ENCODE results near the gene FAM53A.

FAM53A gene

DNA sequence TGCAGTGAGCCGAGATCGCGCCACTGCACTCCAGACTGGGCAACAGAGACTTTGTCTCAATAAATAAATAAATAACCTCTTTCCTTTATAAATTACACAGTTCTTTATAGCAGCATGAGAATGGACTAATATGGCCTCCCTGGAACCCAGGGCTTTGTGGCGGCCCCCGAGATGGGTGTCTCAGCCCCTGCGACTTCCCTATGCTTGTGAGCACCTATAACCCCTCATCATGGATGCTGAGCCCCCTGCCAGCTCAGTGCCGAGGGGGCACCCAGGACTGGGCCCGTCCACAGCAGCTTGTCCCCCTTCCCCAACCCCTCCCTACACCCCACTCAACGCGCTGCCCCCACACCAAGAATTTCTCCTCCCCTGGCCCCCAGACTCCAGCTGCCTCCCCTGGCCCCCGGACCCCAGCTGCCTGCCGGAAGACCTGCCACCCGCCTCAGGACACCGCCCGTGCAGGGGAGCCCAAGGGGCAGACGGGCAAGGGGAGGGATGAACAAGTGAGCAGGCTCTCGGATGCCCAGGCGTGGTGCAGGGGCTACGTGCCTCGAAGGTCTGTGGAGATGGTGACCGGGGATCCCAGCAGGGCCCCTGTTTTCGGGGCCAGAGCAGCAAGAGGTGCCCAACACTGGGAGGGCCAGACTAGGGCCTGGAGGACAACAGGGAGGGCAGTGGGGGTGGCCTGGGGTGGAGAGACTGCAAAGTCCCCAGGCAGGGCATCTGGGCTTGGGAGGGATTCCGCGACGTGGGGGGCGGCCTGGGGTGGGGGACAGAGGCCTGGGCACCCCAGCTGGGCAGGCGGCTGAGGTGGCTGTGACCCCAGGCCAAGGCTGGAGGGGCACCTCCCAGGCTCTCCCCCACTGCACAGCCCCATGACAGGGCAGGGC is 74.0 kb downstream of the FAM53A start:
- no peak overlapping the region for H3K14ac ChIP-seq (ENCODE audit: low read length in 2 of 2)
- no peak overlapping the region for H3K9ac ChIP-seq (ENCODE audit: low read length)
- no peak overlapping the region for H3K23ac ChIP-seq (ENCODE audit: low read length in 2 of 2)
- WGBS, result 88% methylated on average over 27 of the region's 27 CpGs
- no peak overlapping the region for H3K4ac ChIP-seq (ENCODE audit: low read depth in 1 of 2, low read length in 2 of 2)
- H3K27ac ChIP-seq (ENCODE audit: low read length, poor library complexity, severe bottlenecking), result no peak overlapping the region
- H2AK5ac ChIP-seq (ENCODE audit: low read length, severe bottlenecking), result no peak overlapping the region
- H3K4me1 ChIP-seq (ENCODE audit: control insufficient read depth, insufficient read depth, low read depth, low read length), result peaks cover 2% of the 10 kb centered on the region
- H2BK12ac ChIP-seq (ENCODE audit: low read length in 2 of 2), result no peak overlapping the region
- no peak overlapping the region for H2BK5ac ChIP-seq (ENCODE audit: low read depth, low read length, poor library complexity, severe bottlenecking)
- H2AFZ ChIP-seq (ENCODE audit: low read depth, low read length), result no peak overlapping the region
- no peak overlapping the region for H4K91ac ChIP-seq (ENCODE audit: low read length)
- H3K36me3 ChIP-seq (ENCODE audit: control insufficient read depth in 1 of 2, insufficient read depth in 2 of 2, low read depth in 1 of 2, low read length in 2 of 2), result peaks cover 0 to 2% of the 10 kb centered on the region in 2 experiments
- H4K8ac ChIP-seq (ENCODE audit: low read length), result no peak overlapping the region
- no peak for DNase-seq
- H2BK120ac ChIP-seq (ENCODE audit: low read depth, low read length), result no peak overlapping the region
- H3K4me3 ChIP-seq (ENCODE audit: insufficient read depth in 1 of 2, low read depth in 1 of 2, low read length in 2 of 2), result no peak overlapping the region
- H3K9me3 ChIP-seq (ENCODE audit: control insufficient read depth, low read length), result no peaks in the 10 kb centered on the region
- H3K79me1 ChIP-seq (replicated peaks; ENCODE audit: low read length, poor library complexity, severe bottlenecking), result no peaks in the 10 kb centered on the region
- H3K18ac ChIP-seq (ENCODE audit: low read depth in 1 of 2, low read length in 2 of 2), result no peak overlapping the region
- no peak overlapping the region for H2BK15ac ChIP-seq (ENCODE audit: low read depth, poor library complexity, severe bottlenecking)
- H3K4me2 ChIP-seq (ENCODE audit: low read length, poor library complexity, severe bottlenecking), result no peak overlapping the region
- H3K27me3 ChIP-seq (ENCODE audit: control insufficient read depth in 1 of 2, insufficient read depth in 1 of 2, low read length in 2 of 2), result peaks cover 0 to 16% of the 10 kb centered on the region in 2 experiments

DNA sequence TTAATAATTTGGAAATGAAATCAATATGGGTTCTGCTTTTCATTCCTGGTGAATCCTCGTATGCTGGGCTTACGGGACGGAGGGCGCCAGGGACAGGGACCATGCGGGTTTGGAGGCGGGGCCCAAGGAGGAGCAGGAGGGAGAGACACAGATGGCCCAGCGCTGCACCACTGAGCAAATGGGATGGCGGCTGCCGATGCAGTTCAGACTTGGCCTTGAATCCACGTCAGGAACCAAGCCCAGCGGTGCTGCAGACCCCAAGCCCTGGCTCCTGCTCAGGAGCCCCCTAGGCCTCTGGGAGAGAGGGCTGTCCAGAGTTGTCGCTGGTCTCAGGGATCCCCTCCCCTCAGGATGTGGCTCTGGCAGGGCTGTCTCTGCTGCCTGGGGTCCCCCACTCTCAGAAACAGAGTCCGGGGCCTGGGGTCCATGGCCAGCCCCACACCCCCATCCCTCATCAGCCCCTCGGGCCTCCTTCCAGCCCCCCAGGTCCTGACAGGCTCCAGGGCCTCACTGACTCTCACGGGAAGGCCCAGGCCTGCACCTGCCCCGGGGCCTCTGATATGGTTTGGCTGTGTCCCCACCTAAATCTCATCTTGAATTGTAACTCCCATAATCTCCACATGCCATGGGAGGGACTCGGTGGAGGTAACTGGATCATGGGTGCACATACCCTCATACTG is 75.2 kb downstream of the FAM53A start:
- Histone ChIP-seq H3K14ac (ENCODE audit: low read length in 2 of 2) (no peak overlapping the region), H3K36me3 (ENCODE audit: control insufficient read depth in 1 of 2, insufficient read depth in 2 of 2, low read depth in 1 of 2, low read length in 2 of 2) (no peaks in the 10 kb centered on the region), H3K4ac (ENCODE audit: low read depth in 1 of 2, low read length in 2 of 2) (no peak overlapping the region), H3K27ac (ENCODE audit: low read length, poor library complexity, severe bottlenecking) (no peak overlapping the region), H3K9me3 (ENCODE audit: control insufficient read depth, low read length) (no peaks in the 10 kb centered on the region), H2BK5ac (ENCODE audit: low read depth, low read length, poor library complexity, severe bottlenecking) (no peak overlapping the region), H3K4me1 (ENCODE audit: control insufficient read depth, insufficient read depth, low read depth, low read length) (peaks cover 4% of the 10 kb centered on the region), H2BK12ac (ENCODE audit: low read length in 2 of 2) (no peak overlapping the region), H2BK120ac (ENCODE audit: low read depth, low read length) (no peak overlapping the region), H3K18ac (ENCODE audit: low read depth in 1 of 2, low read length in 2 of 2) (no peak overlapping the region), H3K4me3 (ENCODE audit: insufficient read depth in 1 of 2, low read depth in 1 of 2, low read length in 2 of 2) (no peak overlapping the region), H3K23ac (ENCODE audit: low read length in 2 of 2) (no peak overlapping the region), H4K8ac (ENCODE audit: low read length) (no peak overlapping the region), H4K91ac (ENCODE audit: low read length) (no peak overlapping the region), H3K79me1 (replicated peaks; ENCODE audit: low read length, poor library complexity, severe bottlenecking) (no peaks in the 10 kb centered on the region), H2AFZ (ENCODE audit: low read depth, low read length) (no peak overlapping the region), H3K27me3 (ENCODE audit: control insufficient read depth in 1 of 2, insufficient read depth in 1 of 2, low read length in 2 of 2) (peaks cover 0 to 28% of the 10 kb centered on the region in 2 experiments), H2BK15ac (ENCODE audit: low read depth, poor library complexity, severe bottlenecking) (no peak overlapping the region), H3K9ac (ENCODE audit: low read length) (no peak overlapping the region), H3K4me2 (ENCODE audit: low read length, poor library complexity, severe bottlenecking) (no peak overlapping the region), H2AK5ac (ENCODE audit: low read length, severe bottlenecking) (no peak overlapping the region)
- DNase-seq, result no peak
- WGBS, result 73% methylated on average over 17 of the region's 17 CpGs

DNA sequence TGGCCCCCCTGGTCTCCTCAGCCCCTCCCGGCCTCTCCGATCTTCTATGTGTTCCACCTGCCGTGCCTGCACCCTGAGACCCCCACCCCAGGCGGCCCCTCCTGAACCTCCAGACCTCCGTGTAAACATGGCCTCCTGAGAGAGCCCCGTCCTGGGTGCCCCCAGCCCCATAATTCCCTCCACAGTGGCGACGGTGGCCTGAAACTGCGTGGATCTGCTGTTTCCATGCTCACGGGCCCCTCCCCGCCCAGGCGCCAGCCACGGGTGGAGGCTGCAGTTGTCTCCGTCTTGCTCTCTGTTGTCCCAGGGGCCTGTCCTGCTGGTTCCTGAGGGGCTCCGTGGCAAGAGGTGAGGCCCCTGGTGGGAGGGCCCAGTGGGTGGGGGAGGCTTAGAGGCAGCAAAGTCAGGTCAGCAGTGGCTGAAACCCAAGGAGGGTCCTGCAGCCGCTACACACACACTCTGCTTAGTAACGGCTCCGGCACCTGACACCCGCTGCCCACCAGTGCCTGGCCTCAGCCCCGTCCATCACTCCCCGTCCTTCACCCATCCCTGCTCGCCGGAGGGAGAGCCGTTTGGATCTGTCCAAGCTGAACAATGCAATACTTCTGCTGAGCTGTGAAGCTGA is 75.8 kb downstream of the FAM53A start:
- Histone ChIP-seq H2BK120ac (ENCODE audit: low read depth, low read length) (no peak overlapping the region), H4K8ac (ENCODE audit: low read length) (no peak overlapping the region), H3K4ac (ENCODE audit: low read depth in 1 of 2, low read length in 2 of 2) (no peak overlapping the region), H3K4me3 (ENCODE audit: insufficient read depth in 1 of 2, low read depth in 1 of 2, low read length in 2 of 2) (no peak overlapping the region), H4K91ac (ENCODE audit: low read length) (no peak overlapping the region), H3K4me1 (ENCODE audit: control insufficient read depth, insufficient read depth, low read depth, low read length) (peaks cover 5% of the 10 kb centered on the region), H3K9me3 (ENCODE audit: control insufficient read depth, low read length) (no peaks in the 10 kb centered on the region), H3K27ac (ENCODE audit: low read length, poor library complexity, severe bottlenecking) (no peak overlapping the region), H3K23ac (ENCODE audit: low read length in 2 of 2) (no peak overlapping the region), H2BK15ac (ENCODE audit: low read depth, poor library complexity, severe bottlenecking) (no peak overlapping the region), H2AFZ (ENCODE audit: low read depth, low read length) (no peak overlapping the region), H3K4me2 (ENCODE audit: low read length, poor library complexity, severe bottlenecking) (no peak overlapping the region), H3K18ac (ENCODE audit: low read depth in 1 of 2, low read length in 2 of 2) (no peak overlapping the region), H2BK5ac (ENCODE audit: low read depth, low read length, poor library complexity, severe bottlenecking) (no peak overlapping the region), H3K27me3 (ENCODE audit: control insufficient read depth in 1 of 2, insufficient read depth in 1 of 2, low read length in 2 of 2) (peaks cover 0 to 32% of the 10 kb centered on the region in 2 experiments), H3K79me1 (replicated peaks; ENCODE audit: low read length, poor library complexity, severe bottlenecking) (no peaks in the 10 kb centered on the region), H3K14ac (ENCODE audit: low read length in 2 of 2) (no peak overlapping the region), H2BK12ac (ENCODE audit: low read length in 2 of 2) (no peak overlapping the region), H2AK5ac (ENCODE audit: low read length, severe bottlenecking) (no peak overlapping the region), H3K9ac (ENCODE audit: low read length) (no peak overlapping the region), H3K36me3 (ENCODE audit: control insufficient read depth in 1 of 2, insufficient read depth in 2 of 2, low read depth in 1 of 2, low read length in 2 of 2) (no peaks in the 10 kb centered on the region)
- WGBS, result 88% methylated on average over 19 of the region's 24 CpGs
- no peak for DNase-seq
